Endothelial cell of umbilical vein (primary cell): Measurements from ENCODE around the gene OR13A1. TPM values are rescaled to one million over a fixed set of nuclear protein-coding genes. Genes with fewer than 3 reads are reported as not detected.
"Not testable (repeated sequence)": the region's sequence is repeated elsewhere in the genome, so short reads cannot be mapped to it uniquely, and the experiment has no call there.

Source experiments
- BruUV-seq: library from RNA; stranded (reverse); fragments of 400-500 nt; replicated peaks from 2 replicates; lab custom pipeline; 2021; lab: Mats Ljungman, UMichigan
- CTCF ChIA-PET: fragments of 300-600, 350-600 bp; sonication (Branson Sonifier 250); formaldehyde crosslinking; loops from one replicate; lab custom pipeline; 2021; ENCODE audit warnings: antibody characterized with exemption, inconsistent platforms; lab: Charles Lee
- POLR2A ChIA-PET: fragments of 300-600, 350-600 bp; sonication (Branson Sonifier 250); formaldehyde crosslinking; loops from one replicate; lab custom pipeline; 2021; ENCODE audit warnings: antibody characterized with exemption, inconsistent platforms; lab: Charles Lee
- DNase-seq: peaks from one replicate; pipeline ENCODE4 v3.0.0-alpha.2; 2011; ENCODE audit warnings: low read depth, low spot score
- FAIRE-seq: peaks from 2 replicates; lab custom pipeline; 2011; peaks lifted over from hg19 to GRCh38; lab: Jason Lieb, UNC
- H2AFZ ChIP-seq: 2 replicates; pipeline ENCODE4 v1.6.0; 2012; ENCODE audit warnings: low read depth, low read length, control low read depth, inconsistent platforms
- H3K27ac ChIP-seq: 2 replicates; pipeline ENCODE4 v1.5.1; 2011; ENCODE audit warnings: low read depth, mild to moderate bottlenecking, control low read depth, low read length, moderate library complexity; ENCODE audit not compliant: insufficient read depth
- H3K27me3 ChIP-seq, 2 experiments: 2 replicates each; pipeline versions ENCODE4 v1.6.0 to v1.6.1; 2011; ENCODE audit warnings: low read length in 2 of 2, mixed read lengths in 1 of 2; ENCODE audit not compliant: control insufficient read depth in 2 of 2, insufficient read depth in 2 of 2
- H3K36me3 ChIP-seq, 2 experiments: 2 replicates in 1 of 2; 3 replicates in 1 of 2; pipeline ENCODE4 v1.5.1; 2011; ENCODE audit warnings: low read length in 2 of 2, mild to moderate bottlenecking in 1 of 2, moderate library complexity in 1 of 2; ENCODE audit not compliant: control insufficient read depth in 2 of 2, insufficient read depth in 2 of 2; ENCODE audit errors: extremely low read depth in 1 of 2
- H3K4me1 ChIP-seq: 3 replicates; pipeline ENCODE4 v1.5.1; 2011; ENCODE audit warnings: mild to moderate bottlenecking, low read length; ENCODE audit not compliant: control insufficient read depth, insufficient read depth; ENCODE audit errors: extremely low read depth
- H3K4me2 ChIP-seq: 2 replicates; pipeline ENCODE4 v1.6.1; 2011; ENCODE audit warnings: low read length, control low read depth, mixed read lengths; ENCODE audit not compliant: insufficient read depth
- H3K4me3 ChIP-seq, 3 experiments: fragments of 200-600 bp in 1 of 3; sonication (generic), shearing (Covaris generic) in 1 of 3; replicated peaks in 1 of 3; 2 replicates each; pipeline ENCODE4 v1.5.1; 2011 to 2016; ENCODE audit warnings: control low read depth in 3 of 3, low read length in 3 of 3, mild to moderate bottlenecking in 2 of 3, inconsistent platforms in 1 of 3, low read depth in 1 of 3, moderate library complexity in 1 of 3; ENCODE audit not compliant: insufficient read depth in 1 of 3
- H3K79me2 ChIP-seq: 2 replicates; pipeline ENCODE4 v1.6.0; 2012; ENCODE audit warnings: low read length, inconsistent platforms; ENCODE audit not compliant: control insufficient read depth, insufficient read depth
- H3K9ac ChIP-seq: replicated peaks from 2 replicates; pipeline ENCODE3; 2011; ENCODE audit warnings: low read length, control low read depth; ENCODE audit not compliant: insufficient read depth; ENCODE audit errors: extremely low read depth
- H3K9me1 ChIP-seq: replicated peaks from 3 replicates; pipeline ENCODE4 v1.6.0; 2011; ENCODE audit warnings: mild to moderate bottlenecking, low read length; ENCODE audit not compliant: control insufficient read depth, insufficient read depth; ENCODE audit errors: extremely low read depth
- H3K9me3 ChIP-seq: replicated peaks from 2 replicates; pipeline ENCODE4 v1.5.1; 2012; ENCODE audit warnings: low read length, inconsistent platforms; ENCODE audit not compliant: control insufficient read depth, insufficient read depth
- H4K20me1 ChIP-seq: replicated peaks from 2 replicates; pipeline ENCODE3; 2011; ENCODE audit warnings: mild to moderate bottlenecking, low read length; ENCODE audit not compliant: control insufficient read depth, insufficient read depth; ENCODE audit errors: extremely low read depth
- EZH2 ChIP-seq: IDR thresholded peaks from 2 replicates; pipeline ENCODE4 v1.6.1; 2012; ENCODE audit warnings: borderline replicate concordance, low read depth, mild to moderate bottlenecking, moderate library complexity, low read length, inconsistent platforms; ENCODE audit not compliant: severe bottlenecking
- FOS ChIP-seq: IDR thresholded peaks from 2 replicates; pipeline ENCODE4 v1.6.1; 2011; ENCODE audit warnings: mild to moderate bottlenecking, low read length, moderate library complexity, borderline replicate concordance; ENCODE audit not compliant: insufficient read depth
- GATA2 ChIP-seq: IDR thresholded peaks from 2 replicates; pipeline ENCODE4 v1.7.0; 2011; ENCODE audit warnings: low read depth, mild to moderate bottlenecking, moderate library complexity, mixed read lengths, low read length; ENCODE audit not compliant: insufficient read length, insufficient read depth
- JUN ChIP-seq: IDR thresholded peaks from 2 replicates; pipeline ENCODE4 v1.6.1; 2011; ENCODE audit warnings: borderline replicate concordance, low read depth; ENCODE audit not compliant: insufficient read length, insufficient read depth
- MYC ChIP-seq: IDR thresholded peaks from one replicate; pipeline ENCODE4 v1.6.1; 2011; ENCODE audit warnings: mild to moderate bottlenecking, low read depth, low read length
- POLR2A ChIP-seq: IDR thresholded peaks from 2 replicates; pipeline ENCODE4 v1.6.1; 2012; ENCODE audit warnings: low read depth, mild to moderate bottlenecking, control low read depth, low read length
- POLR2AphosphoS5 ChIP-seq: IDR thresholded peaks from 2 replicates; pipeline ENCODE4 v1.6.1; 2012; ENCODE audit warnings: low read depth, mild to moderate bottlenecking, control low read depth, low read length, moderate library complexity; ENCODE audit not compliant: insufficient read depth
- dilution Hi-C: fragments of 300-500 bp; cut with MboI; formaldehyde crosslinking; loops from one replicate; pipeline ENCODE4 v1.15.0; 2019; ENCODE audit warnings: low sequenced_read_pairs; ENCODE audit not compliant: extremely low pct_ligation_motif_present
- intact Hi-C: fragments of 100-400 bp; cut with micrococcal nuclease; formaldehyde crosslinking; loops from one replicate; pipeline ENCODE4 v1.10.0; 2022
- polyA plus RNA-seq, 4 experiments: library from polyadenylated mRNA; depleted of rRNA in 3 of 4; stranded (reverse) in 3 of 4; unstranded in 1 of 4; fragments of >200 nt; gene quantifications; 2 replicates each; pipeline versions ENCODE4 v1.2.1 to v1.2.3, GENCODE V29; 2011 to 2012; ENCODE audit warnings: missing spikeins in 1 of 4
- total RNA-seq: library from RNA; stranded (reverse); gene quantifications from 2 replicates; pipeline ENCODE4 v1.2.3, GENCODE V29; 2021
- TF ChIP-seq, protein P1 (sequence below), 2 donors: IDR thresholded peaks; 1 replicate in 1 of 2; 2 replicates in 1 of 2; pipeline ENCODE4 v1.5.1; 2011; ENCODE audit warnings: low read length in 2 of 2, mild to moderate bottlenecking in 2 of 2, moderate library complexity in 2 of 2, control low read depth in 1 of 2, inconsistent platforms in 1 of 2, low read depth in 1 of 2; ENCODE audit not compliant: insufficient read depth in 1 of 2; ENCODE audit errors: extremely low read depth in 1 of 2
- TF ChIP-seq, protein P2 (sequence below): IDR thresholded peaks from 2 replicates; pipeline ENCODE4 v1.6.1; 2011; ENCODE audit not compliant: insufficient read depth, insufficient read length

The OR13A1 gene
- total and polyA plus RNA-seq, 2 donors (not counting 3 experiments of a cell fraction or from before 2014, with no cell fraction given) = not detected

DNA sequence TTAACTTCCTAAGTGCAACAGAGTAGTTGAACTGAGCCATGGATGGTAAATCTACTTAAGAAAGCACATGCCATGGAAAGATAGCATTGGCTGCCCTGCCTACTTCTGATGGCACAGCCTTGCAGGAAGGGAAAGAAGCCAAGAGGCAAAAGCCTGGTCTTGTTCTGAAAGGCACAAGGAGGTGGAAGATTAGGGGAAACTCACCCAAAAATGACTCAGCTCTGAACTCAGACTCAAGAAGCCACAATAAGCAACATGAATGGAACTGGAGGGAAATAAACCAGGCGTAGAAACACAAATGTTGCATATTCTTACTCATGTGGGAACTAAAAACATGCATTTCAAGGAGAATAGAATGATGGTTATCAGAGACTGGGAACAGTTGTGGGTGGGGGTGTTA is 37.8 kb upstream of the OR13A1 start:
- Histone ChIP-seq H3K4me3 (no peak overlapping the region), H3K4me1 (no peaks in the 10 kb centered on the region), H4K20me1 (no peaks in the 10 kb centered on the region), H3K9me1 (no peaks in the 10 kb centered on the region), H3K4me2 (no peak overlapping the region), H3K79me2 (no peaks in the 10 kb centered on the region), H3K9me3 (no peaks in the 10 kb centered on the region), H3K9ac (no peak overlapping the region), H3K36me3 (no peaks in the 10 kb centered on the region), H3K27me3 (peaks cover 0 to 1% of the 10 kb centered on the region in 2 experiments), H3K27ac (no peak overlapping the region), H2AFZ (no peak overlapping the region)
- no TSS peak for BruUV-seq
- dilution Hi-C loops = no loop called here
- intact Hi-C loops = no loop called here
- no peak for FAIRE-seq
- ChIA-PET CTCF (no interaction called here), POLR2A (no interaction called here)
- DNase-seq = no peak
- TF ChIP-seq, protein P1, sequence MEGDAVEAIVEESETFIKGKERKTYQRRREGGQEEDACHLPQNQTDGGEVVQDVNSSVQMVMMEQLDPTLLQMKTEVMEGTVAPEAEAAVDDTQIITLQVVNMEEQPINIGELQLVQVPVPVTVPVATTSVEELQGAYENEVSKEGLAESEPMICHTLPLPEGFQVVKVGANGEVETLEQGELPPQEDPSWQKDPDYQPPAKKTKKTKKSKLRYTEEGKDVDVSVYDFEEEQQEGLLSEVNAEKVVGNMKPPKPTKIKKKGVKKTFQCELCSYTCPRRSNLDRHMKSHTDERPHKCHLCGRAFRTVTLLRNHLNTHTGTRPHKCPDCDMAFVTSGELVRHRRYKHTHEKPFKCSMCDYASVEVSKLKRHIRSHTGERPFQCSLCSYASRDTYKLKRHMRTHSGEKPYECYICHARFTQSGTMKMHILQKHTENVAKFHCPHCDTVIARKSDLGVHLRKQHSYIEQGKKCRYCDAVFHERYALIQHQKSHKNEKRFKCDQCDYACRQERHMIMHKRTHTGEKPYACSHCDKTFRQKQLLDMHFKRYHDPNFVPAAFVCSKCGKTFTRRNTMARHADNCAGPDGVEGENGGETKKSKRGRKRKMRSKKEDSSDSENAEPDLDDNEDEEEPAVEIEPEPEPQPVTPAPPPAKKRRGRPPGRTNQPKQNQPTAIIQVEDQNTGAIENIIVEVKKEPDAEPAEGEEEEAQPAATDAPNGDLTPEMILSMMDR (IDR thresholded peaks at IDR 0.05; ENCODE audit: extremely low read depth in 1 of 2, insufficient read depth in 1 of 2, low read depth in 1 of 2, low read length in 2 of 2) = no peak
- TF ChIP-seq POLR2AphosphoS5 (no peak), FOS (no peak), POLR2A (no peak), JUN (no peak), MYC (no peak), GATA2 (no peak), EZH2 (no peak)
- TF ChIP-seq, protein P2, sequence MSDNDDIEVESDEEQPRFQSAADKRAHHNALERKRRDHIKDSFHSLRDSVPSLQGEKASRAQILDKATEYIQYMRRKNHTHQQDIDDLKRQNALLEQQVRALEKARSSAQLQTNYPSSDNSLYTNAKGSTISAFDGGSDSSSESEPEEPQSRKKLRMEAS = no peak

DNA sequence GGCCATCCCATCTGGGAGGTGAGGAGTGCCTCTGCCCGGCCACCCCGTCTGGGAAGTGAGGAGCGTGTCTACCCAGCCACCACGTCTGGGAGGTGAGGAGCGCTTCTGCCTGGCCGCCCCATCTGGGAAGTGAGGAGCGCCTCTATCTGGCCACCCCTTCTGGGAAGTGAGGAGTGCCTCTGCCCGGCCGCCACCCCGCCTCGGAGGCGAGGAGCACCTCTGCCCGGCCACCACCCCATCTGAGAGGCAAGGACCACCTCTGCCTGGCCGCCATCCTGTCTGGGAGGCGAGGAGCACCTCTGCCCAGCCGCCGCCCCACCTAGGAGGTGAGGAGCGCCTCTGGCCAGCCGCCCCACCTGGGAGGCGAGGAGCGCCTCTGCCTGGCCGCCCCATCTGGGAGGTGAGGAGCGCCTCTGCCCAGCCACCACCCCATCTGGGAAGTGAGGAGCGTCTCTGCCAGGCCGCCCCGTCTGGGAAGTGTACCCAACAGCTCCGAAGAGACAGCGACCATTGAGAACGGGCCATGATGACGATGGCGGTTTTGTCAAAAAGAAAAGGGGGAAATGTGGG is 32.9 kb upstream of the OR13A1 start:
- H3K79me2 ChIP-seq, FAIRE-seq, H3K27me3 ChIP-seq, CTCF ChIA-PET, intact Hi-C loops, H3K9me3 ChIP-seq, H3K4me1 ChIP-seq, H3K4me2 ChIP-seq, DNase-seq, H3K9ac ChIP-seq, H3K4me3 ChIP-seq, POLR2A ChIA-PET, dilution Hi-C loops, H3K27ac ChIP-seq, BruUV-seq, H3K9me1 ChIP-seq, H2AFZ ChIP-seq, H4K20me1 ChIP-seq, H3K36me3 ChIP-seq: not testable (repeated sequence)

DNA sequence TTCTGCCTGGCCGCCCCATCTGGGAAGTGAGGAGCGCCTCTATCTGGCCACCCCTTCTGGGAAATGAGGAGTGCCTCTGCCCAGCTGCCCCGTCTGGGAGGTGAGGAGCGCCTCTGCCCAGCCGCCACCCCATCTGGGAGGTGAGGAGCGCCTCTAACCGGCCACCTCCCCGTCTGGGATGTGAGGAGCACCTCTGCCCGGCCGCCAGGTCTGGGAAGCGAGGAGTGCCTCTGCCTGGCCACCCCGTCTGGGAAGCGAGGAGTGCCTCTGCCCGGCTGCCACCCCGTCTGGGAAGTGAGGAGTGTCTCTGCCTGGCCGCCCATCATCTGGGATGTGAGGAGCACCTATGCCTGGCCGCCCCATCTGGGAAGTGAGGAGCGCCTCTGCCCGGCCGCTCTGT is 32.1 kb upstream of the OR13A1 start:
- H3K79me2 ChIP-seq, POLR2A ChIA-PET, H3K9ac ChIP-seq, dilution Hi-C loops, intact Hi-C loops, H3K4me3 ChIP-seq, CTCF ChIA-PET, H2AFZ ChIP-seq, H3K27me3 ChIP-seq, H3K4me2 ChIP-seq, H3K9me1 ChIP-seq, H3K27ac ChIP-seq, H3K36me3 ChIP-seq, DNase-seq, H4K20me1 ChIP-seq, H3K4me1 ChIP-seq, H3K9me3 ChIP-seq, FAIRE-seq, BruUV-seq: not testable (repeated sequence)
